HG03103 (cell line): ENCODE data around the gene SH2D6.
"Not testable (repeated sequence)": the region's sequence is repeated elsewhere in the genome, so short reads cannot be mapped to it uniquely, and the experiment has no call there.

ENCODE experiments used
- ATAC-seq: cut with Tn5 transposase; IDR thresholded peaks from one replicate; pipeline ENCODE4 v1.9.1; 2021; ENCODE audit warnings: low read depth; ENCODE audit not compliant: unreplicated experiment

Gene SH2D6

GRCh38 chr2:85458601-85459563 lies 40.4 kb downstream of the SH2D6 start:
- ATAC-seq: no peak

GRCh38 chr2:85459771-85460170 lies 41.3 kb downstream of the SH2D6 start:
- no peak for ATAC-seq

- ATAC-seq: no peak
Measured at GRCh38 chr2:85462322-85462721, 43.8 kb downstream of the SH2D6 start.

DNA sequence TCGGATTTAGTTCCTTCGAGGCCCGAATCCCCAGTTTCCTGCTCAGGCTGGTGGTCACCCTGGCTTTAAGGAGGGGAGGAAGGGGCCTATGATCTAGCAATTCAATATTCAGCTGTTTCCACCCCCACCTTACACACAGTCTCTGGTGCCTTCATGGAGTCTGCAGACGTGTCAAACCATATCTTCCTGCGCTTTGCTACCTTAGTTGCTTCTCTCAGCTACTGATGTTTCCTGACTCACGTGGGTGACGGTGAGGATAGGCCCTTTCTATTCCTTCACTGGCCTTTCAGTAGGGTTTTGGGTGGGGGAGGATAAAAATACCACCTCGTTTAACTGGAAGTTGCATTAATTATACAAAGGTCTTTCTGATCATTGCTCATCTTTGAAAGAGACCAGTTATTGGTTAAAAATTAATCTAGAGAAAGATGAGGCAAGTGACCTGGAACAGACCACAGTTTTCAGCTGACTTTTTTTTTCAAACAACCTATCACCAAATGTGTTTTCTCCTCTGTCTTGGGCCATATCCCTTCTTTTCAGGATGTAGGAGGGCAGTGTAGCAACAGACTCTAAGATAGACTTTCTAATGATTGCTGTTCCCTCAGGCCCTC lies 49.7 kb downstream of the SH2D6 start:
- ATAC-seq: no peak

DNA sequence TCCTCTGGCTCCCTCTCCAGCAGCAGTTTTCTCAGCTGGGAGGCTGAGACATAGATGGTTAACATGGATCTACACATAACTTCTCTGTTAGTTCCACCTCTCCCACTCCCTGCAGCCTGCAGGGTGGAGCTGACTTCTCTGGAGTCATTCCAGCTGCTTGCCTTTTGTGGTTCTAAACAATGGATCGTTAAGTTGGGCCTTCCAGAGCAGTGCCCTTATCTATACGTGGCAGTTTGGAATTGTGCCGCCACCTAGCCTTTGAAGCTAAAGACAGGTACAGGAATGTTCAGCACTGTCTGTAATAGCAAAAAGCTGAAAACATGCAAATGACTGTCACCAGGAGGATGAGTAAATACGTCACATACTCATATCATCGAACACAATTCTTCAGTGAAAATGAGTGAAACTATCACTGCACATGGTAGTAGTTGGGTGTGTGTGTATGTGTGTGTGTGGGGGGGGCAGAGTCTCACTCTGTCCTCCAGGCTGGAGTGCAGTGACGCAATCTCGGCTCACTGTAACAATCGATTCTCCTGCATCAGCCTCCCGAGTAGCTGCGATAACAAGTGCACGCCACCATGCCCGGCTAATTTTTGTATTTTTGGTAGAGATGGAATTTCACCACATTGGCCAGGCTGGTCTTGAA lies 50.3 kb downstream of the SH2D6 start:
- no peak for ATAC-seq

- no peak for ATAC-seq
Measured at GRCh38 chr2:85470850-85471800, 52.6 kb downstream of the SH2D6 start.

DNA sequence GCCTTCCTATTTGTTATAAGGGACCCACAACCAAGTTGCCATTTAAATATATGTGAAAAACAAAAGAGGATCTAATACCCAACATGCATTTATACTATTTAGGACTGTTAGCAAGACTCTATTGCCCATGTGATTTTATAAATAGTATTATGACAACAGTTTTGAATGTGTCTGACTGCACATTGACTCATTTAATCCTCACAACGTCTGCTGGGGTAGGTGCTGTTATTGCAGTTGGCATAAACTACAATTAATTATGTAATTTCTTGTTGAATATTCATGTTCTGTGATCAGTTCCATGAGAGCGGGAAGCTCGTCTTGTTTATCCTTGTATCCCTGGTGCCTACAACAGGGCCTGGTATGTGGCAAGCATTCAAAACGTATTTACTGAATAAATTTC lies 53.7 kb downstream of the SH2D6 start:
- no peak for ATAC-seq

GRCh38 chr2:85475799-85476490 lies 57.4 kb downstream of the SH2D6 start:
- ATAC-seq: no peak

GRCh38 chr2:85476624-85477023 lies 58.1 kb downstream of the SH2D6 start:
- ATAC-seq: no peak

DNA sequence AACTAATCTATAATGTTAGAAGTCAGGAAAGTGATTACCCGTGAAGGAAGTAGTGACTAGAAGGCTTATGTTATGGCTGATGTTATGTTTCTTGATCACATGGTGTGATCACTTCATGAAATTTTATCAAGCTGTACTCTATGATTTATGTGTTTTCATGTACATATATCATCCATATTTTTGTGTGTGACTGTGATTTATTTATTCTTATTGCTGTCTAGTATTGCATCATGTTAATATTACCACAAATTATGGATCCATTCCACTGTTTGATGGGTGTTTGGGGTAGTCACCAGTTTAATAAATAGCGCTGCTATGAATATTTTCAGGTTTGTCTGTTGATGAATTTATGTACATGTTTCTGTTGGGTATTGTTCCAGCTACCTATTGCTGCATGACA lies 59.4 kb downstream of the SH2D6 start:
- ATAC-seq: no peak

- ATAC-seq: no peak
Measured at GRCh38 chr2:85481818-85482777, 63.6 kb downstream of the SH2D6 start.

GRCh38 chr2:85484615-85485014 lies 66.1 kb downstream of the SH2D6 start:
- not testable (repeated sequence) for ATAC-seq

GRCh38 chr2:85485815-85486214 lies 67.3 kb downstream of the SH2D6 start:
- ATAC-seq: no peak
